ENCODE results near the gene LRRC4C.

GRCh38 chr11:40974186-40974795 lies 485.2 kb downstream of the LRRC4C start:
- no peak for TF ChIP-seq KDM1A (IDR thresholded peaks at IDR 0.05; ENCODE audit: borderline replicate concordance)
- no peak for TF ChIP-seq RAD21 (IDR thresholded peaks at IDR 0.05; ENCODE audit: insufficient read depth, low read depth, low read length)
- no peak for TF ChIP-seq USF2 (IDR thresholded peaks at IDR 0.05; ENCODE audit: borderline replicate concordance, low read depth, low read length)
- TF ChIP-seq ELK1 (IDR thresholded peaks at IDR 0.05; ENCODE audit: low read depth, low read length) = no peak
- TF ChIP-seq BMI1 (IDR thresholded peaks at IDR 0.05; ENCODE audit: borderline replicate concordance) = no peak
- TF ChIP-seq CTCF (IDR thresholded peaks at IDR 0.05 in 2 of 3, conservative IDR thresholded peaks at IDR 0.05 in 1 of 3; ENCODE audit: control insufficient read depth in 2 of 3, extremely low read depth in 1 of 3, insufficient read depth in 1 of 3, low read depth in 3 of 3, low read length in 3 of 3) = no peak
- TF ChIP-seq POLR2AphosphoS5 (IDR thresholded peaks at IDR 0.05; ENCODE audit: low read length) = no peak
- TF ChIP-seq POLR2A (IDR thresholded peaks at IDR 0.05; ENCODE audit: low read depth, low read length) = no peak
- no peak for TF ChIP-seq NR2F1 (conservative IDR thresholded peaks at IDR 0.05)
- no peak for TF ChIP-seq EP300 (IDR thresholded peaks at IDR 0.05; ENCODE audit: borderline replicate concordance in 1 of 2, control insufficient read depth in 1 of 2, low read depth in 2 of 2, low read length in 2 of 2)
- no peak for TF ChIP-seq CHD1 (IDR thresholded peaks at IDR 0.05; ENCODE audit: low read depth, low read length)
- no peak for TF ChIP-seq PML (IDR thresholded peaks at IDR 0.05; ENCODE audit: low read length)
- no peak for TF ChIP-seq JUND (IDR thresholded peaks at IDR 0.05; ENCODE audit: low read depth, low read length)
